Naive thymus-derived CD4-positive, alpha-beta T cell (primary cell): ENCODE data around the gene COL5A1. TPM values are rescaled to one million over a fixed set of nuclear protein-coding genes. Genes with fewer than 3 reads are reported as not detected.
"Not testable (repeated sequence)": the region's sequence is repeated elsewhere in the genome, so short reads cannot be mapped to it uniquely, and the experiment has no call there.

ENCODE experiments used
- ATAC-seq: fragments of 150-1000 bp; cut with Tn5 transposase; 2 replicates; pipeline ENCODE4 v1.10.0; 2021; ENCODE audit warnings: mild to moderate bottlenecking, moderate library complexity
- CTCF ChIA-PET: fragments of 350-600 bp; sonication (Branson Sonifier 250); formaldehyde crosslinking; loops from one replicate; lab custom pipeline; 2021; ENCODE audit warnings: antibody characterized with exemption; lab: Charles Lee
- POLR2A ChIA-PET: fragments of 350-600 bp; sonication (Branson Sonifier 250); formaldehyde crosslinking; loops from one replicate; lab custom pipeline; 2021; ENCODE audit warnings: antibody characterized with exemption, inconsistent platforms; lab: Charles Lee
- DNase-seq, 9 donors: peaks; one replicate each; pipeline versions ENCODE4 v3.0.0 to v3.0.0-alpha.2; 2020 to 2022; ENCODE audit warnings: mixed read lengths in 1 of 9
- H3K27ac ChIP-seq: one replicate; pipeline ENCODE4 v1.7.0; 2013; ENCODE audit warnings: mild to moderate bottlenecking, low read depth, low read length, moderate library complexity
- H3K27me3 ChIP-seq, 2 donors: one replicate each; pipeline ENCODE4 v1.7.0; 2013; ENCODE audit warnings: low read length in 2 of 2, mild to moderate bottlenecking in 2 of 2, moderate library complexity in 2 of 2; ENCODE audit not compliant: control insufficient read depth in 2 of 2, insufficient read depth in 2 of 2
- H3K36me3 ChIP-seq, 3 experiments: 1 replicate in 2 of 3; 2 replicates in 1 of 3; pipeline ENCODE4 v1.7.0; 2013; ENCODE audit warnings: low read length in 3 of 3, mild to moderate bottlenecking in 3 of 3, moderate library complexity in 1 of 3; ENCODE audit not compliant: insufficient read depth in 3 of 3, control insufficient read depth in 2 of 3
- H3K4me1 ChIP-seq, 2 donors: one replicate each; pipeline ENCODE4 v1.7.0; 2013; ENCODE audit warnings: low read length in 2 of 2, mild to moderate bottlenecking in 2 of 2, moderate library complexity in 1 of 2; ENCODE audit not compliant: control insufficient read depth in 2 of 2, insufficient read depth in 2 of 2
- H3K4me3 ChIP-seq: 2 replicates; pipeline ENCODE4 v1.7.0; 2013; ENCODE audit warnings: mild to moderate bottlenecking, low read length
- H3K9me3 ChIP-seq, 3 experiments: 1 replicate in 2 of 3; 2 replicates in 1 of 3; pipeline ENCODE4 v1.7.0; 2013; ENCODE audit warnings: low read length in 3 of 3; ENCODE audit not compliant: control insufficient read depth in 2 of 3
- H3K27ac Mint-ChIP-seq, 9 donors: one replicate each; pipeline ENCODE4 v1.8.0; 2020 to 2022; ENCODE audit warnings: mixed read lengths in 9 of 9, mild to moderate bottlenecking in 8 of 9, moderate library complexity in 5 of 9, inconsistent platforms in 2 of 9
- H3K27me3 Mint-ChIP-seq, 5 donors: one replicate each; pipeline ENCODE4 v1.8.0; 2021 to 2022; ENCODE audit warnings: mixed read lengths in 5 of 5, mild to moderate bottlenecking in 1 of 5
- H3K36me3 Mint-ChIP-seq, 5 donors: one replicate each; pipeline ENCODE4 v1.8.0; 2020 to 2022; ENCODE audit warnings: mixed read lengths in 5 of 5, mild to moderate bottlenecking in 3 of 5, inconsistent platforms in 1 of 5
- H3K4me1 Mint-ChIP-seq, 7 donors: one replicate each; pipeline ENCODE4 v1.8.0; 2020 to 2022; ENCODE audit warnings: mixed read lengths in 7 of 7, mild to moderate bottlenecking in 3 of 7, inconsistent platforms in 1 of 7
- H3K4me3 Mint-ChIP-seq, 10 donors: one replicate each; pipeline ENCODE4 v1.8.0; 2020 to 2022; ENCODE audit warnings: mild to moderate bottlenecking in 10 of 10, mixed read lengths in 10 of 10, moderate library complexity in 6 of 10, inconsistent platforms in 2 of 10
- H3K9me3 Mint-ChIP-seq, 11 donors: one replicate each; pipeline ENCODE4 v1.8.0; 2020 to 2022; ENCODE audit warnings: mixed read lengths in 11 of 11, mild to moderate bottlenecking in 4 of 11, inconsistent platforms in 1 of 11, moderate library complexity in 1 of 11
- intact Hi-C, 2 donors: fragments of 100-400 bp; cut with micrococcal nuclease; formaldehyde crosslinking; loops; one replicate each; pipeline ENCODE4 v1.15.1; 2023
- polyA plus RNA-seq, 2 donors: library from polyadenylated mRNA; unstranded; fragments of 300-500 nt; fragmentation: Illumina TruSeq; gene quantifications; one replicate each; pipeline ENCODE4 v1.2.3, GENCODE V29; 2021
- total RNA-seq, 6 experiments: library from RNA in 5 of 6; stranded (reverse) in 5 of 6; gene quantifications; 1 replicate in 5 of 6; 2 replicates in 1 of 6; pipeline ENCODE4 v1.2.3 and lab custom pipeline; 2021 to 2026

Gene COL5A1
- total and polyA plus RNA-seq, 7 experiments from 2014 or later, result 0.16 to 0.56 (median 0.24) TPM; not detected in 2

- H3K36me3 ChIP-seq, result no peaks in the 10 kb centered on the region
- Mint-ChIP-seq H3K36me3 (peaks cover 0 to 6% (median 0%) of the 10 kb centered on the region in 5 donors), H3K27ac (no peak overlapping the region), H3K9me3 (peaks cover 0 to 8% (median 5%) of the 10 kb centered on the region in 11 donors), H3K27me3 (peaks cover 0 to 16% (median 0%) of the 10 kb centered on the region in 5 donors), H3K4me1 (peaks cover 0 to 1% (median 0%) of the 10 kb centered on the region in 7 donors), H3K4me3 (no peak overlapping the region)
- H3K4me1 ChIP-seq, result no peaks in the 10 kb centered on the region
- H3K27ac ChIP-seq, result no peak overlapping the region
- ChIA-PET POLR2A (no interaction called here), CTCF (no interaction called here)
- intact Hi-C loops, result no loop called here
- H3K27me3 ChIP-seq, result no peaks in the 10 kb centered on the region
- ATAC-seq, result no peak
- DNase-seq, result no peak
- H3K9me3 ChIP-seq, result no peaks in the 10 kb centered on the region
- H3K4me3 ChIP-seq, result no peak overlapping the region
Observed at GRCh38 chr9:134681061-134681661, 39.6 kb downstream of the COL5A1 start.

GRCh38 chr9:134682026-134682425 is 40.4 kb downstream of the COL5A1 start:
- no peaks in the 10 kb centered on the region for H3K9me3 Mint-ChIP-seq
- H3K27ac Mint-ChIP-seq, result no peak overlapping the region
- Histone ChIP-seq H3K9me3 (no peaks in the 10 kb centered on the region), H3K36me3 (no peaks in the 10 kb centered on the region), H3K4me1 (no peaks in the 10 kb centered on the region), H3K27ac (no peak overlapping the region), H3K4me3 (no peak overlapping the region), H3K27me3 (no peaks in the 10 kb centered on the region)
- intact Hi-C loops, result no loop called here
- DNase-seq, result no peak
- no peak for ATAC-seq
- peaks cover 0 to 9% (median 0%) of the 10 kb centered on the region in 5 donors for H3K27me3 Mint-ChIP-seq
- no peaks in the 10 kb centered on the region for H3K36me3 Mint-ChIP-seq
- CTCF ChIA-PET, result no interaction called here
- peaks cover 0 to 1% (median 0%) of the 10 kb centered on the region in 7 donors for H3K4me1 Mint-ChIP-seq
- POLR2A ChIA-PET, result no interaction called here
- no peak overlapping the region for H3K4me3 Mint-ChIP-seq

GRCh38 chr9:134682651-134683364 is 41.2 kb downstream of the COL5A1 start:
- intact Hi-C loops, result no loop called here
- H3K4me1 ChIP-seq, result no peaks in the 10 kb centered on the region
- no peak overlapping the region for H3K27ac ChIP-seq
- no peaks in the 10 kb centered on the region for H3K27me3 ChIP-seq
- ATAC-seq, result no peak
- Mint-ChIP-seq H3K27ac (no peak overlapping the region), H3K9me3 (peaks cover 0 to 2% (median 0%) of the 10 kb centered on the region in 11 donors), H3K4me1 (peaks cover 0 to 1% (median 0%) of the 10 kb centered on the region in 7 donors), H3K4me3 (no peak overlapping the region), H3K27me3 (peaks cover 0 to 6% (median 0%) of the 10 kb centered on the region in 5 donors), H3K36me3 (no peaks in the 10 kb centered on the region)
- ChIA-PET POLR2A (no interaction called here), CTCF (no interaction called here)
- no peaks in the 10 kb centered on the region for H3K36me3 ChIP-seq
- H3K9me3 ChIP-seq, result no peaks in the 10 kb centered on the region
- no peak for DNase-seq
- H3K4me3 ChIP-seq, result no peak overlapping the region

- ATAC-seq, result no peak
- no peaks in the 10 kb centered on the region for H3K36me3 ChIP-seq
- H3K9me3 ChIP-seq, result no peaks in the 10 kb centered on the region
- no peak overlapping the region for H3K27ac Mint-ChIP-seq
- no peak overlapping the region for H3K27ac ChIP-seq
- peaks cover 0 to 1% (median 0%) of the 10 kb centered on the region in 7 donors for H3K4me1 Mint-ChIP-seq
- no peaks in the 10 kb centered on the region for H3K27me3 Mint-ChIP-seq
- H3K4me3 Mint-ChIP-seq, result no peak overlapping the region
- H3K9me3 Mint-ChIP-seq, result peaks cover 0 to 2% (median 0%) of the 10 kb centered on the region in 11 donors
- intact Hi-C loops, result no loop called here
- H3K36me3 Mint-ChIP-seq, result no peaks in the 10 kb centered on the region
- no peak overlapping the region for H3K4me3 ChIP-seq
- no peaks in the 10 kb centered on the region for H3K4me1 ChIP-seq
- ChIA-PET POLR2A (no interaction called here), CTCF (no interaction called here)
- DNase-seq, result no peak
- H3K27me3 ChIP-seq, result no peaks in the 10 kb centered on the region
Observed at GRCh38 chr9:134683714-134684374, 42.2 kb downstream of the COL5A1 start.

- intact Hi-C loops, result no loop called here
- no peaks in the 10 kb centered on the region for H3K27me3 Mint-ChIP-seq
- DNase-seq, result no peak
- Histone ChIP-seq H3K4me1 (no peaks in the 10 kb centered on the region), H3K27ac (no peak overlapping the region), H3K36me3 (no peaks in the 10 kb centered on the region), H3K4me3 (no peak overlapping the region), H3K9me3 (no peaks in the 10 kb centered on the region), H3K27me3 (no peaks in the 10 kb centered on the region)
- H3K27ac Mint-ChIP-seq, result no peak overlapping the region
- no peak overlapping the region for H3K4me3 Mint-ChIP-seq
- ChIA-PET POLR2A (no interaction called here), CTCF (no interaction called here)
- H3K4me1 Mint-ChIP-seq, result peaks cover 0 to 1% (median 0%) of the 10 kb centered on the region in 7 donors
- no peaks in the 10 kb centered on the region for H3K36me3 Mint-ChIP-seq
- H3K9me3 Mint-ChIP-seq, result peaks cover 0 to 2% (median 0%) of the 10 kb centered on the region in 11 donors
- no peak for ATAC-seq
Observed at GRCh38 chr9:134684375-134684723, 42.7 kb downstream of the COL5A1 start.

- H3K27ac ChIP-seq, H3K4me1 Mint-ChIP-seq, H3K36me3 ChIP-seq, H3K27me3 ChIP-seq, H3K27me3 Mint-ChIP-seq, H3K9me3 ChIP-seq, ATAC-seq, POLR2A ChIA-PET, H3K9me3 Mint-ChIP-seq, intact Hi-C loops, H3K4me1 ChIP-seq, H3K4me3 Mint-ChIP-seq, DNase-seq, H3K4me3 ChIP-seq, CTCF ChIA-PET, H3K27ac Mint-ChIP-seq, H3K36me3 Mint-ChIP-seq: not testable (repeated sequence)
Observed at GRCh38 chr9:134684941-134685340, 43.3 kb downstream of the COL5A1 start.
